Mesenchymal stem cell (in vitro differentiated cells and primary cell): ENCODE results near the gene CEP112.

ENCODE experiments used
- DNase-seq: peaks from one replicate; pipeline ENCODE4 v3.0.0-alpha.2; 2013
- H2AFZ ChIP-seq: one replicate; pipeline ENCODE4 v1.6.1; 2013; ENCODE audit warnings: low read depth, mild to moderate bottlenecking, control low read depth, inconsistent platforms, low read length, moderate library complexity
- H2AK5ac ChIP-seq: 2 replicates; pipeline ENCODE4 v1.6.1; 2013; ENCODE audit warnings: low read length, moderate library complexity, mild to moderate bottlenecking, inconsistent platforms; ENCODE audit not compliant: severe bottlenecking
- H2BK120ac ChIP-seq: one replicate; pipeline ENCODE4 v1.6.1; 2013; ENCODE audit warnings: low read depth, mild to moderate bottlenecking, inconsistent platforms, low read length, moderate library complexity
- H2BK12ac ChIP-seq, 2 experiments: one replicate each; pipeline ENCODE4 v1.6.1; 2013; ENCODE audit warnings: inconsistent platforms in 2 of 2, low read length in 2 of 2, mild to moderate bottlenecking in 2 of 2, moderate library complexity in 2 of 2, control low read depth in 1 of 2
- H2BK15ac ChIP-seq: one replicate; pipeline ENCODE4 v1.6.1; 2013; ENCODE audit warnings: mild to moderate bottlenecking, low read depth, inconsistent platforms; ENCODE audit not compliant: poor library complexity, severe bottlenecking
- H2BK5ac ChIP-seq: 2 replicates; pipeline ENCODE4 v1.6.1; 2013; ENCODE audit warnings: low read depth, mild to moderate bottlenecking, low read length, control low read depth, inconsistent platforms; ENCODE audit not compliant: poor library complexity, severe bottlenecking
- H3K14ac ChIP-seq, 2 experiments: one replicate each; pipeline ENCODE4 v1.6.1; 2013; ENCODE audit warnings: inconsistent platforms in 2 of 2, low read length in 2 of 2, control low read depth in 1 of 2, mild to moderate bottlenecking in 1 of 2, moderate library complexity in 1 of 2
- H3K18ac ChIP-seq, 2 experiments: one replicate each; pipeline ENCODE4 v1.6.1; 2013; ENCODE audit warnings: inconsistent platforms in 2 of 2, low read length in 2 of 2, control low read depth in 1 of 2, low read depth in 1 of 2, mild to moderate bottlenecking in 1 of 2
- H3K23ac ChIP-seq, 2 experiments: one replicate each; pipeline ENCODE4 v1.6.1; 2013; ENCODE audit warnings: inconsistent platforms in 2 of 2, low read length in 2 of 2, mild to moderate bottlenecking in 2 of 2, moderate library complexity in 2 of 2, control low read depth in 1 of 2
- H3K27ac ChIP-seq: 2 replicates; pipeline ENCODE4 v1.5.1; 2013; ENCODE audit warnings: mild to moderate bottlenecking, moderate library complexity, low read length, control low read depth, inconsistent platforms; ENCODE audit not compliant: poor library complexity, severe bottlenecking
- H3K27me3 ChIP-seq, 2 experiments: 2 replicates each; pipeline versions ENCODE4 v1.6.1 to v1.7.0; 2013; ENCODE audit warnings: low read length in 2 of 2, mild to moderate bottlenecking in 2 of 2, moderate library complexity in 2 of 2, control low read depth in 1 of 2, inconsistent platforms in 1 of 2; ENCODE audit not compliant: control insufficient read depth in 1 of 2, insufficient read depth in 1 of 2
- H3K36me3 ChIP-seq, 2 experiments: 2 replicates each; pipeline versions ENCODE4 v1.6.1 to v1.7.0; 2013; ENCODE audit warnings: low read length in 2 of 2, control low read depth in 1 of 2, inconsistent platforms in 1 of 2, low read depth in 1 of 2, mild to moderate bottlenecking in 1 of 2; ENCODE audit not compliant: insufficient read depth in 2 of 2, control insufficient read depth in 1 of 2
- H3K4ac ChIP-seq, 2 experiments: one replicate each; pipeline ENCODE4 v1.6.1; 2013; ENCODE audit warnings: inconsistent platforms in 2 of 2, low read length in 2 of 2, mild to moderate bottlenecking in 2 of 2, moderate library complexity in 2 of 2, control low read depth in 1 of 2, low read depth in 1 of 2
- H3K4me1 ChIP-seq: 2 replicates; pipeline ENCODE4 v1.6.1; 2013; ENCODE audit warnings: low read depth, low read length, control low read depth; ENCODE audit not compliant: control insufficient read depth, insufficient read depth
- H3K4me2 ChIP-seq: 2 replicates; pipeline ENCODE4 v1.6.1; 2013; ENCODE audit warnings: low read length, mild to moderate bottlenecking, inconsistent platforms; ENCODE audit not compliant: poor library complexity, severe bottlenecking
- H3K4me3 ChIP-seq, 2 experiments: 2 replicates each; pipeline versions ENCODE4 v1.5.1 to v1.7.0; 2013; ENCODE audit warnings: low read length in 2 of 2, mild to moderate bottlenecking in 2 of 2, control low read depth in 1 of 2, low read depth in 1 of 2; ENCODE audit not compliant: insufficient read depth in 1 of 2
- H3K79me1 ChIP-seq: replicated peaks from 2 replicates; pipeline ENCODE4 v1.6.1; 2013; ENCODE audit warnings: mild to moderate bottlenecking, control low read depth, low read length, inconsistent platforms; ENCODE audit not compliant: poor library complexity, severe bottlenecking
- H3K9ac ChIP-seq: 2 replicates; pipeline ENCODE4 v1.7.0; 2013; ENCODE audit warnings: mild to moderate bottlenecking, low read length, moderate library complexity
- H3K9me3 ChIP-seq: 2 replicates; pipeline ENCODE4 v1.7.0; 2013; ENCODE audit warnings: mild to moderate bottlenecking, low read length; ENCODE audit not compliant: control insufficient read depth
- H4K8ac ChIP-seq: one replicate; pipeline ENCODE4 v1.6.1; 2013; ENCODE audit warnings: inconsistent platforms, mild to moderate bottlenecking, low read length, moderate library complexity
- H4K91ac ChIP-seq: one replicate; pipeline ENCODE4 v1.6.1; 2013; ENCODE audit warnings: mild to moderate bottlenecking, low read length, inconsistent platforms
- WGBS: methylation state at CpG from one replicate; pipeline ENCODE4 v1.1.7; 2013; ENCODE audit warnings: mixed read lengths; 5-methylcytosine and 5-hydroxymethylcytosine counted together

The CEP112 gene

DNA sequence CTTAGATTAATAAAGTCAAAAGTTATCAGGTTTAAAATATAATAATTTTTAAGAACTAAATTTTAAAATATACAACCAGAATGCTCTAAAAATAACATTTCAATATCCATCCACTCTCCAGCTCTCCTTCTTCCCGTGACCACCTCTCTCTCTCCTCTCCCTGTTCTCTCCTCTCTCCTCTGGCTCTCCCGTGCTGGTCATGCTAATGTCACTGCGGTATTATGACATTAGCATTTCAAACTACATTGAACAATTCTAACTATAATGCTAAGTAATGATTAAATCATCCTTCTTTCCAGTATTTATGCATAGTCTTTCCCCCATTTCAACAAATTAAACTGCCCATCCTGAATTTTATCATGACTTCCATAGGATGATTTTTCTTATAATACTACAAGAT lies 154.7 kb downstream of the CEP112 start:
- Histone ChIP-seq H2BK12ac (no peak overlapping the region), H3K18ac (no peak overlapping the region), H3K14ac (no peak overlapping the region), H3K79me1 (no peaks in the 10 kb centered on the region), H3K4ac (no peak overlapping the region), H3K27me3 (no peaks in the 10 kb centered on the region), H2AFZ (no peak overlapping the region), H3K4me3 (no peak overlapping the region), H2AK5ac (no peak overlapping the region), H3K4me2 (no peak overlapping the region), H3K4me1 (no peaks in the 10 kb centered on the region), H4K8ac (no peak overlapping the region), H2BK120ac (no peak overlapping the region), H3K9ac (no peak overlapping the region), H2BK5ac (no peak overlapping the region), H3K23ac (no peak overlapping the region), H3K27ac (no peak overlapping the region), H3K36me3 (no peaks in the 10 kb centered on the region), H3K9me3 (peaks cover 3% of the 10 kb centered on the region), H4K91ac (no peak overlapping the region), H2BK15ac (no peak overlapping the region)
- 95% methylated on average over 3 of the region's 3 CpGs for WGBS
- no peak for DNase-seq

DNA sequence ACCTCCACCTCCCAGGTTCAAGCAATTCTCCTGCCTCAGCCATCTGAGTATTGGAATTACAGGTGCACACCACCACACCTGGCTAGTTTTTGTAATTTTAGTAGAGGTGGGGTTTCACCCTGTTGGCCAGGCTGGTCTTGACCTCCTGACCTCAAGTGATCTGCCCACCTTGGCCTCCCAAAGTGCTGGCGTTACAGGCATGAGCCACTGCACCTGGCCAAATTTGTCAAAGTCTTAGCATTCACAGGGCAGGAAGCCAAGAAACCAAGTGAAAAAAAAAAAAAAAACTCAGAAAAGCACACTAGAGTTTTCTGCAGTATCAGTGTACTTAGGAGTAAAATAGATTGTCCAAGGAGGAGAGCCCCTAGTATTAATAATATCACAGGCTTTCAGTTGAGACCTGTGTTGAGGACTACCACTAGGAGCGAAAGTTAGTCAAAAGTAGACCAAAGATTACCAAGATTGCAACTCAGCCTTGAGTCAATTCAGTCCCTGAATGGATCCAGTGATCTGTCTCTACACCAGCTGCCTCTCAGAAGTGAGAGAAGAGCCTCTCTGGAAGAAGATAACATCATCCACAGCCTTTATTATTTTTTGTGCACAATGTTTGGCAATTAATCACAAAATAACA lies 159.7 kb downstream of the CEP112 start:
- Histone ChIP-seq H3K14ac (no peak overlapping the region), H4K91ac (no peak overlapping the region), H2BK5ac (no peak overlapping the region), H3K36me3 (peaks cover 0 to under 1% of the 10 kb centered on the region in 2 experiments), H2AFZ (no peak overlapping the region), H4K8ac (no peak overlapping the region), H3K4me2 (no peak overlapping the region), H3K9me3 (peaks cover 3% of the 10 kb centered on the region), H3K27me3 (no peaks in the 10 kb centered on the region), H3K4me3 (no peak overlapping the region), H2BK120ac (no peak overlapping the region), H3K27ac (no peak overlapping the region), H3K79me1 (no peaks in the 10 kb centered on the region), H2AK5ac (no peak overlapping the region), H3K23ac (no peak overlapping the region), H3K4me1 (no peaks in the 10 kb centered on the region), H3K9ac (no peak overlapping the region), H2BK12ac (no peak overlapping the region), H3K18ac (no peak overlapping the region), H3K4ac (no peak overlapping the region), H2BK15ac (no peak overlapping the region)
- WGBS = 83% methylated on average over 2 of the region's 2 CpGs
- no peak for DNase-seq

DNA sequence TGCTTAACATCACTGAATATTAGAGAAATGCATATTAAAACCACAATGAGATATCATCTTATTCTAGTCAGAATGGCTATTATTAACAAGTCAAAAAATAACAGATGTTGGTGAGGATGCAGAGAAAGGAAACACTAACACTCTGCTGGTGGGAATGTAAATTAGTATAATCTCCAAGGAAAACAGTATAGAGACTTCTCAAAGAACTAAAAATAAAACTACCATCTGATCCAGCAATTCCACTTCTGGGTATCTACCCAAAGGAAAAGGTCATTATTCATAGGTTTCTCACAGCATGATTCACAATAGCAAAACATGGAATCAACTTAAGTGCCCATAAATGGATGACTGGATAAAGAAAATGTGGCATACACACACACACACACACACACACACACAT lies 166.4 kb downstream of the CEP112 start:
- Histone ChIP-seq H3K36me3 (peaks cover 9 to 25% of the 10 kb centered on the region in 2 experiments), H3K4ac (no peak overlapping the region), H3K4me1 (no peaks in the 10 kb centered on the region), H3K14ac (no peak overlapping the region), H3K18ac (no peak overlapping the region), H3K27me3 (no peaks in the 10 kb centered on the region), H3K9me3 (peaks cover 31% of the 10 kb centered on the region), H3K23ac (no peak overlapping the region), H3K79me1 (peaks cover 4% of the 10 kb centered on the region), H3K9ac (no peak overlapping the region), H4K91ac (no peak overlapping the region), H2BK5ac (no peak overlapping the region), H3K4me2 (no peak overlapping the region), H2BK120ac (no peak overlapping the region), H3K4me3 (no peak overlapping the region), H2BK12ac (no peak overlapping the region), H4K8ac (no peak overlapping the region), H2AK5ac (no peak overlapping the region), H2BK15ac (no peak overlapping the region), H2AFZ (no peak overlapping the region), H3K27ac (no peak overlapping the region)
- DNase-seq = no peak

DNA sequence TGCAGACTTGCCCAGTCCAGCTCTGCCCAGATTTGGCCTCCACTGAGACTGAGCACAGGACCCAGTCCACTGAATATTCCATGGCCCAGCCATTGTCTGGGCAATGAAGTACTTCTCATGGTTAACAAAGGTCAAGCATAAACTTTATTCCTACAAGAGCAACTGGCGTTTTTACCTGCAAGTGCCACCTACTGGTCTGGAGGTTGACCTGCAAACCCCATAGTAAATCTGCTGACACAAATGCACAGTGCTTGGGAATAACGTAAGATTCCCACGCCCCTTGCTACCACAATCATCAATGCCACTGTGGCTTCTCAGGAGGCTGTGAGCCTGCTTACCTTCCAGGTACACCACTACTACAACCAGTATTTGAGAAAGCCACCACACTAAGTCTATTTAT lies 170.2 kb downstream of the CEP112 start:
- H2BK12ac ChIP-seq = no peak overlapping the region
- no peak overlapping the region for H3K4me2 ChIP-seq
- no peak overlapping the region for H3K18ac ChIP-seq
- WGBS = 55% methylated on average over 3 of the region's 3 CpGs
- no peak overlapping the region for H2AK5ac ChIP-seq
- H3K27ac ChIP-seq = no peak overlapping the region
- no peak overlapping the region for H3K9ac ChIP-seq
- peaks cover 6 to 19% of the 10 kb centered on the region in 2 experiments for H3K36me3 ChIP-seq
- no peak overlapping the region for H2BK120ac ChIP-seq
- H3K23ac ChIP-seq = no peak overlapping the region
- no peak overlapping the region for H2BK15ac ChIP-seq
- H4K91ac ChIP-seq = no peak overlapping the region
- no peak for DNase-seq
- H2BK5ac ChIP-seq = no peak overlapping the region
- H3K9me3 ChIP-seq = peaks cover 31% of the 10 kb centered on the region
- H3K27me3 ChIP-seq = no peaks in the 10 kb centered on the region
- no peaks in the 10 kb centered on the region for H3K4me1 ChIP-seq
- H3K14ac ChIP-seq = peak overlapping the region in 1 of 2 experiments; percentile 42
- no peak overlapping the region for H3K4me3 ChIP-seq
- no peak overlapping the region for H2AFZ ChIP-seq
- H3K4ac ChIP-seq = no peak overlapping the region
- H3K79me1 ChIP-seq = peaks cover 4% of the 10 kb centered on the region
- H4K8ac ChIP-seq = no peak overlapping the region
